IMR-90 (cell line): Measurements from ENCODE around the gene CHST3. TPM values are rescaled to one million over a fixed set of nuclear protein-coding genes. Genes with fewer than 3 reads are reported as not detected.

ENCODE experiments used
- ATAC-seq: fragments of 200-7000 bp; cut with Tn5 transposase; 2 replicates; pipeline ENCODE4 v1.9.1; 2020; ENCODE audit warnings: low read depth, mild to moderate bottlenecking, moderate library complexity
- BruUV-seq: library from RNA; stranded (reverse); fragments of 400-500 nt; replicated peaks from 2 replicates; lab custom pipeline; 2021; lab: Mats Ljungman, UMichigan
- CTCF ChIA-PET: fragments of 300-600 bp; formaldehyde crosslinking; extraction: SDS; loops from one replicate; lab custom pipeline; 2021; ENCODE audit warnings: antibody characterized with exemption; lab: Yijun Ruan, JAX
- POLR2A ChIA-PET: fragments of 300-600 bp; sonication (Branson Sonifier 250); formaldehyde crosslinking; loops from one replicate; lab custom pipeline; 2022; ENCODE audit warnings: antibody characterized with exemption; ENCODE audit not compliant: unreplicated experiment; lab: Charles Lee
- DNase-seq: peaks from one replicate; pipeline ENCODE4 v3.0.0; 2013
- H2AFZ ChIP-seq: replicated peaks from 2 replicates; pipeline ENCODE3; 2013; ENCODE audit warnings: low read length, mild to moderate bottlenecking; ENCODE audit not compliant: poor library complexity
- H2AK5ac ChIP-seq: 2 replicates; pipeline ENCODE4 v1.6.1; 2013; ENCODE audit warnings: low read depth, low read length, inconsistent platforms
- H2AK9ac ChIP-seq: replicated peaks from 2 replicates; pipeline ENCODE3; 2013; ENCODE audit warnings: mild to moderate bottlenecking, low read depth, low read length, moderate library complexity; ENCODE audit not compliant: poor library complexity
- H2BK120ac ChIP-seq: 2 replicates; pipeline ENCODE4 v1.6.1; 2013; ENCODE audit warnings: low read depth, low read length, inconsistent platforms
- H2BK15ac ChIP-seq: 3 replicates; pipeline ENCODE4 v1.6.1; 2013; ENCODE audit warnings: low read depth, low read length, inconsistent platforms
- H2BK20ac ChIP-seq: 2 replicates; pipeline ENCODE4 v1.6.1; 2013; ENCODE audit warnings: low read depth, mild to moderate bottlenecking, inconsistent platforms, low read length, moderate library complexity
- H2BK5ac ChIP-seq: 2 replicates; pipeline ENCODE4 v1.6.1; 2013; ENCODE audit warnings: mild to moderate bottlenecking, low read depth, low read length, inconsistent platforms; ENCODE audit not compliant: poor library complexity, severe bottlenecking
- H3K14ac ChIP-seq: replicated peaks from 2 replicates; pipeline ENCODE4 v1.6.1; 2013; ENCODE audit warnings: low read depth, low read length, inconsistent platforms
- H3K18ac ChIP-seq: 2 replicates; pipeline ENCODE4 v1.6.1; 2013; ENCODE audit warnings: low read depth, low read length, control low read depth
- H3K23ac ChIP-seq: 2 replicates; pipeline ENCODE4 v1.6.1; 2013; ENCODE audit warnings: low read depth, low read length, inconsistent platforms
- H3K27ac ChIP-seq: 2 replicates; pipeline ENCODE4 v1.5.1; 2013; ENCODE audit warnings: mild to moderate bottlenecking, control low read depth, low read length; ENCODE audit not compliant: insufficient read depth
- H3K27me3 ChIP-seq: 2 replicates; pipeline ENCODE4 v1.6.1; 2013; ENCODE audit warnings: low read length; ENCODE audit not compliant: control insufficient read depth, insufficient read depth
- H3K36me3 ChIP-seq: 2 replicates; pipeline ENCODE4 v1.6.1; 2013; ENCODE audit warnings: low read length, mixed read lengths; ENCODE audit not compliant: control insufficient read depth, insufficient read depth
- H3K4ac ChIP-seq: 2 replicates; pipeline ENCODE4 v1.6.1; 2013; ENCODE audit warnings: low read depth, low read length, inconsistent platforms
- H3K4me1 ChIP-seq: 2 replicates; pipeline ENCODE4 v1.6.1; 2013; ENCODE audit warnings: low read length, mixed read lengths; ENCODE audit not compliant: control insufficient read depth, insufficient read depth
- H3K4me2 ChIP-seq: 2 replicates; pipeline ENCODE4 v1.6.1; 2013; ENCODE audit warnings: low read depth, mild to moderate bottlenecking, control low read depth, low read length, moderate library complexity
- H3K4me3 ChIP-seq: 2 replicates; pipeline ENCODE4 v1.5.1; 2013; ENCODE audit warnings: low read depth, mild to moderate bottlenecking, control low read depth, low read length, moderate library complexity; ENCODE audit not compliant: insufficient read depth
- H3K56ac ChIP-seq: 2 replicates; pipeline ENCODE4 v1.6.1; 2013; ENCODE audit warnings: low read length, inconsistent platforms; ENCODE audit not compliant: insufficient read depth; ENCODE audit errors: extremely low read depth
- H3K79me1 ChIP-seq, 2 experiments: 2 replicates each; pipeline ENCODE4 v1.6.1; 2013; ENCODE audit warnings: low read length in 2 of 2, inconsistent platforms in 1 of 2, low read depth in 1 of 2
- H3K9ac ChIP-seq: 2 replicates; pipeline ENCODE4 v1.6.1; 2013; ENCODE audit warnings: low read depth, low read length, control low read depth
- H3K9me1 ChIP-seq: 2 replicates; pipeline ENCODE4 v1.6.1; 2013; ENCODE audit warnings: low read length, inconsistent platforms; ENCODE audit not compliant: insufficient read depth
- H3K9me3 ChIP-seq: 2 replicates; pipeline ENCODE4 v1.6.1; 2013; ENCODE audit warnings: low read length; ENCODE audit not compliant: control insufficient read depth, insufficient read depth
- H4K20me1 ChIP-seq: 2 replicates; pipeline ENCODE4 v1.6.1; 2013; ENCODE audit warnings: low read length, inconsistent platforms; ENCODE audit not compliant: insufficient read depth
- H4K5ac ChIP-seq: 2 replicates; pipeline ENCODE4 v1.6.1; 2013; ENCODE audit warnings: mild to moderate bottlenecking, low read depth, low read length, control low read depth
- H4K8ac ChIP-seq, 2 experiments: 2 replicates each; pipeline ENCODE4 v1.6.1; 2013; ENCODE audit warnings: low read depth in 2 of 2, low read length in 2 of 2, control low read depth in 1 of 2, inconsistent platforms in 1 of 2
- H4K91ac ChIP-seq: 2 replicates; pipeline ENCODE4 v1.6.1; 2013; ENCODE audit warnings: low read depth, low read length, inconsistent platforms; ENCODE audit not compliant: insufficient read depth
- CEBPB ChIP-seq: IDR thresholded peaks from 2 replicates; pipeline ENCODE4 v1.6.1; 2012; ENCODE audit warnings: low read depth, low read length, improper control_type of control experiment
- CTCF ChIP-seq: conservative IDR thresholded peaks from 2 replicates; pipeline ENCODE4 v1.5.1; 2012; ENCODE audit warnings: mild to moderate bottlenecking, low read depth, low read length, improper control_type of control experiment
- ELK1 ChIP-seq: fragments of 150-350 bp; IDR thresholded peaks from 2 replicates; pipeline ENCODE4 v1.6.1; 2016; ENCODE audit warnings: low read depth, mild to moderate bottlenecking, low read length, moderate library complexity, borderline replicate concordance
- MXI1 ChIP-seq: IDR thresholded peaks from 2 replicates; pipeline ENCODE4 v1.6.1; 2012; ENCODE audit warnings: low read depth, mild to moderate bottlenecking, low read length, moderate library complexity, borderline replicate concordance
- POLR2A ChIP-seq: IDR thresholded peaks from 2 replicates; pipeline ENCODE4 v1.6.1; 2012; ENCODE audit warnings: mild to moderate bottlenecking, low read depth, low read length
- RFX5 ChIP-seq: IDR thresholded peaks from 2 replicates; pipeline ENCODE4 v1.8.0; 2012; ENCODE audit warnings: low read depth, mild to moderate bottlenecking, low read length, moderate library complexity
- SMC3 ChIP-seq: fragments of 150-350 bp; IDR thresholded peaks from 2 replicates; pipeline ENCODE4 v1.6.1; 2016; ENCODE audit warnings: low read depth, mild to moderate bottlenecking, antibody characterized with exemption, low read length, moderate library complexity
- USF2 ChIP-seq: fragments of 150-350 bp; IDR thresholded peaks from 2 replicates; pipeline ENCODE4 v1.6.1; 2017; ENCODE audit warnings: mild to moderate bottlenecking, antibody characterized with exemption, low read length, low read depth
- WGBS, 2 experiments: methylation state at CpG; one replicate each; pipeline versions ENCODE4 v1.1.5 to v1.1.7; 2013; ENCODE audit warnings: missing lambda C conversion rate in 2 of 2; ENCODE audit not compliant: insufficient read length in 1 of 2; ENCODE audit errors: extremely low coverage in 2 of 2; 5-methylcytosine and 5-hydroxymethylcytosine counted together
- dilution Hi-C: fragments of 300-500 bp; cut with HindIII; formaldehyde crosslinking; loops from one replicate; pipeline ENCODE4 v1.14.3; 2018; ENCODE audit warnings: low sequenced_read_pairs; ENCODE audit not compliant: unreplicated experiment
- in situ Hi-C: fragments of 300-500 bp; cut with MboI; formaldehyde crosslinking; loops from 3 replicates; pipeline ENCODE4 v1.14.3; 2019; ENCODE audit warnings: low sequenced_read_pairs, inconsistent platforms, mixed read lengths
- intact Hi-C: fragments of 100-400 bp; cut with micrococcal nuclease; formaldehyde crosslinking; loops from 2 replicates; pipeline ENCODE4 v1.10.0; 2022
- polyA plus RNA-seq, 3 experiments: library from polyadenylated mRNA; depleted of rRNA; stranded (reverse); fragments of >200 nt; gene quantifications; 2 replicates each; pipeline ENCODE4 v1.2.3, GENCODE V29; 2012; ENCODE audit warnings: low replicate concordance in 1 of 3
- total RNA-seq: library from RNA; depleted of rRNA; stranded (reverse); fragments of >200 nt; gene quantifications from 2 replicates; pipeline ENCODE4 v1.2.3, GENCODE V29; 2012

The CHST3 gene
- total and polyA plus RNA-seq, 2 of the 4 experiments (the other 2 are of a cell fraction) = 8.6 to 9.0 TPM

GRCh38 chr10:72011016-72011415, 46.8 kb downstream of the CHST3 start:
- peaks cover 21% of the 10 kb centered on the region for H3K36me3 ChIP-seq
- dilution Hi-C loops = no loop called here

More at GRCh38 chr10:72011016-72011415, 46.8 kb downstream of the CHST3 start:
- in situ Hi-C loops = no loop called here
- Histone ChIP-seq H3K4me1 (peaks cover 20% of the 10 kb centered on the region), H3K4me3 (no peak overlapping the region), H3K9me3 (no peaks in the 10 kb centered on the region), H3K23ac (no peak overlapping the region), H3K4ac (peak overlapping the region; percentile 95; the same call in 1 of the 2 replicates), H3K18ac (no peak overlapping the region), H4K5ac (no peak overlapping the region), H3K56ac (no peak overlapping the region), H2BK20ac (no peak overlapping the region), H4K8ac (no peak overlapping the region), H3K27me3 (no peaks in the 10 kb centered on the region), H3K79me1 (peaks cover 18 to 35% of the 10 kb centered on the region in 2 experiments), H3K27ac (no peak overlapping the region), H3K9ac (no peak overlapping the region), H2BK120ac (no peak overlapping the region), H2AK5ac (no peak overlapping the region), H2BK15ac (no peak overlapping the region), H2BK5ac (no peak overlapping the region), H2AK9ac (no peak overlapping the region), H4K20me1 (no peaks in the 10 kb centered on the region), H3K9me1 (peaks cover 35% of the 10 kb centered on the region), H4K91ac (no peak overlapping the region), H3K4me2 (no peak overlapping the region), H2AFZ (no peak overlapping the region), H3K14ac (no peak overlapping the region)
- DNase-seq (no peak), ATAC-seq (no peak)
- intact Hi-C loops = no loop called here
- CTCF ChIA-PET = interaction anchor here (0.8 to 1.5 kb wide), 2 partner anchors 25 to 37 kb away, joined by 3 to 4 read pairs; no protein-coding TSS in a partner anchor
- WGBS, 2 experiments = 83% methylated on average over 2 of the region's 9 CpGs; no CpG with 5 or more reads in 1 of the 2 experiments
- TF ChIP-seq CEBPB (no peak), POLR2A (no peak), SMC3 (no peak), CTCF (no peak), MXI1 (no peak), RFX5 (no peak), USF2 (no peak), ELK1 (no peak)
- BruUV-seq = no TSS peak
- POLR2A ChIA-PET = no interaction called here
